Measurements from ENCODE around the gene OR2M2.

GRCh38 chr1:248194117-248194516, 19.5 kb downstream of the OR2M2 start:
- TF ChIP-seq POLR2A (IDR thresholded peaks at IDR 0.05; ENCODE audit: low read depth, low read length) (no peak), POLR2AphosphoS5 (IDR thresholded peaks at IDR 0.05; ENCODE audit: low read depth, low read length) (no peak), TAF1 (IDR thresholded peaks at IDR 0.05; ENCODE audit: borderline replicate concordance, low read depth, low read length) (no peak)
